LHCN-M2 (cell line): Measurements from ENCODE around the gene BMPER. TPM values are rescaled to one million over a fixed set of nuclear protein-coding genes. Genes with fewer than 3 reads are reported as not detected.

ENCODE experiments used
- DNase-seq: peaks from one replicate; pipeline ENCODE4 v3.0.0-alpha.2; 2012; ENCODE audit warnings: low read depth
- total RNA-seq: library from RNA; depleted of rRNA; stranded (reverse); fragments of >200 nt; gene quantifications from 2 replicates; pipeline ENCODE4 v1.2.3, GENCODE V29; 2014

The BMPER gene
- total RNA-seq, 1 experiment from 2014 or later = 4.1 TPM

- peak; percentile 90 for DNase-seq
Observed at GRCh38 chr7:34133356-34133982, 228.1 kb downstream of the BMPER start.

GRCh38 chr7:34133983-34134782 lies 228.8 kb downstream of the BMPER start:
- DNase-seq = peak; percentile 76

- no peak for DNase-seq
Observed at GRCh38 chr7:34135924-34136323, 230.6 kb downstream of the BMPER start.

- DNase-seq = no peak
Observed at GRCh38 chr7:34136698-34137097, 231.4 kb downstream of the BMPER start.

- peak; percentile 31 for DNase-seq
Observed at GRCh38 chr7:34137176-34137575, 231.8 kb downstream of the BMPER start.

- no peak for DNase-seq
Observed at GRCh38 chr7:34138483-34138882, 233.1 kb downstream of the BMPER start.

- no peak for DNase-seq
Observed at GRCh38 chr7:34139086-34139485, 233.7 kb downstream of the BMPER start.

- no peak for DNase-seq
Observed at GRCh38 chr7:34140066-34140465, 234.7 kb downstream of the BMPER start.

- peak; percentile 49 for DNase-seq
Observed at GRCh38 chr7:34143402-34143801, 238.1 kb downstream of the BMPER start.

- DNase-seq = no peak
Observed at GRCh38 chr7:34145603-34146002, 240.3 kb downstream of the BMPER start.

- no peak for DNase-seq
Observed at GRCh38 chr7:34153656-34154270, 248.4 kb downstream of the BMPER start.

- peak; percentile 97 for DNase-seq
Observed at GRCh38 chr7:34155220-34155908, 250.0 kb downstream of the BMPER start.

- no peak for DNase-seq
Observed at GRCh38 chr7:34156336-34156735, 251.0 kb downstream of the BMPER start.

GRCh38 chr7:34157137-34157536 lies 251.8 kb downstream of the BMPER start:
- DNase-seq = no peak

GRCh38 chr7:34158368-34159153 lies 253.2 kb downstream of the BMPER start:
- peak; percentile 72 for DNase-seq

- peak; percentile 98 for DNase-seq
Observed at GRCh38 chr7:34160261-34160752, 255.0 kb downstream of the BMPER start.

GRCh38 chr7:34162027-34162565 lies 256.8 kb downstream of the BMPER start:
- no peak for DNase-seq

GRCh38 chr7:34162677-34163076 lies 257.3 kb downstream of the BMPER start:
- DNase-seq = no peak

GRCh38 chr7:34163956-34164355 lies 258.6 kb downstream of the BMPER start:
- no peak for DNase-seq

- peak; percentile 36 for DNase-seq
Observed at GRCh38 chr7:34165466-34165865, 260.1 kb downstream of the BMPER start.
